HepG2 (cell line): ENCODE results near the gene TMEM63C. TPM values are rescaled to one million over a fixed set of nuclear protein-coding genes. Genes with fewer than 3 reads are reported as not detected.

ENCODE experiments used
- ATAC-seq: fragments of 200-7000 bp; cut with Tn5 transposase; 3 replicates; pipeline ENCODE4 v1.9.1; 2020; ENCODE audit warnings: mild to moderate bottlenecking, moderate library complexity
- BruUV-seq: library from RNA; stranded (reverse); fragments of 400-500 nt; replicated peaks from 2 replicates; lab custom pipeline; 2021; lab: Mats Ljungman, UMichigan
- CTCF ChIA-PET: fragments of 300-600 bp; formaldehyde crosslinking; extraction: SDS; loops from one replicate; lab custom pipeline; 2021; ENCODE audit warnings: low total read pairs, inconsistent platforms, low intra/inter-chr PET ratio; lab: Yijun Ruan, JAX
- POLR2A ChIA-PET: fragments of 350-600 bp; sonication (Branson Sonifier 250); formaldehyde crosslinking; loops from one replicate; lab custom pipeline; 2020; ENCODE audit warnings: antibody characterized with exemption, inconsistent platforms; lab: Yijun Ruan, JAX
- DNase-seq: peaks from one replicate; pipeline ENCODE4 v3.0.0-alpha.2; 2015; ENCODE audit warnings: low spot score
- FAIRE-seq: peaks from 3 replicates; lab custom pipeline; 2011; peaks lifted over from hg19 to GRCh38; lab: Jason Lieb, UNC
- H2AFZ ChIP-seq: one replicate; pipeline ENCODE4 v1.6.1; 2011; ENCODE audit warnings: low read length, inconsistent platforms
- H3K27ac ChIP-seq: fragments of 300-600 bp; 3 replicates; pipeline ENCODE4 v1.8.0; 2011; ENCODE audit warnings: mixed run types, mild to moderate bottlenecking, mixed read lengths, low read length, inconsistent platforms; ENCODE audit not compliant: insufficient read depth; ENCODE audit errors: extremely low read length
- H3K27me3 ChIP-seq, 2 experiments: fragments of 200-600 bp in 1 of 2; 2 replicates in 1 of 2; 3 replicates in 1 of 2; pipeline versions ENCODE4 v1.6.0 to v1.8.0; 2011; ENCODE audit warnings: low read length in 2 of 2, mild to moderate bottlenecking in 2 of 2, moderate library complexity in 2 of 2, inconsistent platforms in 1 of 2; ENCODE audit not compliant: insufficient read depth in 2 of 2, control insufficient read depth in 1 of 2
- H3K36me3 ChIP-seq, 2 experiments: fragments of 200-600 bp in 1 of 2; replicated peaks in 1 of 2; 2 replicates in 1 of 2; 3 replicates in 1 of 2; pipeline versions ENCODE4 v1.5.1 to v1.8.0; 2011; ENCODE audit warnings: low read length in 2 of 2, inconsistent platforms in 1 of 2; ENCODE audit not compliant: insufficient read depth in 2 of 2, control insufficient read depth in 1 of 2
- H3K4me1 ChIP-seq: 2 replicates; pipeline ENCODE4 v1.5.1; 2012; ENCODE audit warnings: low read length, inconsistent platforms; ENCODE audit not compliant: insufficient read depth
- H3K4me2 ChIP-seq: 2 replicates; pipeline ENCODE4 v1.6.0; 2011; ENCODE audit warnings: low read depth, low read length, inconsistent platforms
- H3K4me3 ChIP-seq, 3 experiments: fragments of 200-600 bp in 1 of 3; sonication (generic), shearing (Covaris generic) in 1 of 3; replicated peaks in 1 of 3; 2 replicates each; pipeline ENCODE4 v1.5.1; 2011 to 2016; ENCODE audit warnings: low read length in 3 of 3, inconsistent platforms in 2 of 3, low read depth in 2 of 3, mild to moderate bottlenecking in 2 of 3, control low read depth in 1 of 3, mixed read lengths in 1 of 3; ENCODE audit not compliant: insufficient read depth in 1 of 3
- H3K79me2 ChIP-seq: one replicate; pipeline ENCODE4 v1.6.1; 2011; ENCODE audit warnings: low read length, inconsistent platforms; ENCODE audit not compliant: insufficient read depth
- H3K9ac ChIP-seq: 2 replicates; pipeline ENCODE4 v1.6.0; 2011; ENCODE audit warnings: mild to moderate bottlenecking, low read depth, low read length, inconsistent platforms; ENCODE audit not compliant: insufficient read depth
- H3K9me3 ChIP-seq: 2 replicates; pipeline ENCODE4 v1.5.1; 2012; ENCODE audit warnings: mild to moderate bottlenecking, low read length
- H4K20me1 ChIP-seq: 2 replicates; pipeline ENCODE4 v1.6.0; 2011; ENCODE audit warnings: inconsistent platforms, mild to moderate bottlenecking, low read length, moderate library complexity; ENCODE audit not compliant: insufficient read depth
- ATF3 ChIP-seq: sonication (generic); formaldehyde crosslinking; IDR thresholded peaks from 2 replicates; pipeline ENCODE4 v1.4.0; 2020; ENCODE audit warnings: missing genetic modification reagents
- CHCHD3 ChIP-seq: sonication (generic); formaldehyde crosslinking; IDR thresholded peaks from 2 replicates; pipeline ENCODE4 v1.8.0; 2022; ENCODE audit warnings: mild to moderate bottlenecking, missing genetic modification reagents, moderate library complexity
- CSRNP1 ChIP-seq: sonication (generic); formaldehyde crosslinking; IDR thresholded peaks from 2 replicates; pipeline ENCODE4 v1.8.1; 2023; ENCODE audit warnings: mild to moderate bottlenecking, missing genetic modification reagents
- ELF4 ChIP-seq: sonication (generic); formaldehyde crosslinking; IDR thresholded peaks from 2 replicates; pipeline ENCODE4 v1.5.0; 2020; ENCODE audit warnings: missing genetic modification reagents, mild to moderate bottlenecking, moderate library complexity, borderline replicate concordance
- HMGA1 ChIP-seq: sonication (generic); formaldehyde crosslinking; conservative IDR thresholded peaks from 2 replicates; pipeline ENCODE4 v1.4.0; 2020; ENCODE audit warnings: missing genetic modification reagents
- PBX2 ChIP-seq: IDR thresholded peaks from 2 replicates; pipeline ENCODE4 v1.6.1; 2016; ENCODE audit warnings: control low read depth
- POLR2AphosphoS5 ChIP-seq: IDR thresholded peaks from 2 replicates; pipeline ENCODE4 v1.6.1; 2012; ENCODE audit warnings: low read depth, low read length
- RBAK ChIP-seq: sonication (generic); formaldehyde crosslinking; IDR thresholded peaks from 2 replicates; pipeline ENCODE4 v1.5.1; 2020; ENCODE audit warnings: mild to moderate bottlenecking, missing genetic modification reagents
- RFXANK ChIP-seq: IDR thresholded peaks from 2 replicates; pipeline ENCODE4 v1.6.1; 2016
- SAFB2 ChIP-seq: sonication (generic); formaldehyde crosslinking; IDR thresholded peaks from 2 replicates; pipeline ENCODE4 v1.5.1; 2020; ENCODE audit warnings: missing genetic modification reagents, low read depth, mild to moderate bottlenecking, borderline replicate concordance
- SMARCE1 ChIP-seq: fragments of 450-650 bp; IDR thresholded peaks from 2 replicates; pipeline ENCODE4 v1.6.1; 2017; ENCODE audit warnings: borderline replicate concordance
- TBX3 ChIP-seq: fragments of 450-650 bp; IDR thresholded peaks from 2 replicates; pipeline ENCODE4 v1.6.1; 2017; ENCODE audit warnings: antibody characterized with exemption, mild to moderate bottlenecking, inconsistent platforms, borderline replicate concordance
- ZBTB42 ChIP-seq: sonication (generic); formaldehyde crosslinking; IDR thresholded peaks from 2 replicates; pipeline ENCODE4 v1.5.0; 2020; ENCODE audit warnings: mild to moderate bottlenecking, missing genetic modification reagents
- WGBS: methylation state at CpG from one replicate; pipeline ENCODE4 v1.1.6; 2017; ENCODE audit warnings: low lambda C conversion rate; 5-methylcytosine and 5-hydroxymethylcytosine counted together
- in situ Hi-C: cut with HindIII; loops from 2 replicates; pipeline ENCODE4 v1.10.0; 2017; ENCODE audit warnings: low pct_unique_long_range_greater_than_20kb; ENCODE audit not compliant: extremely low pct_ligation_motif_present
- intact Hi-C: fragments of 100-400 bp; cut with micrococcal nuclease; formaldehyde crosslinking; loops from one replicate; pipeline ENCODE4 v1.10.0; 2022; ENCODE audit not compliant: unreplicated experiment
- polyA plus RNA-seq, 8 experiments: library from polyadenylated mRNA; depleted of rRNA in 3 of 8; stranded (reverse) in 7 of 8; unstranded in 1 of 8; fragments of >200 nt; fragmentation: Illumina TruSeq in 4 of 8; extraction: Trizol in 4 of 8; gene quantifications; 2 replicates each; pipeline versions ENCODE4 v1.2.1 to v1.2.3, GENCODE V29; 2011 to 2016; ENCODE audit warnings: low read depth in 4 of 8, missing spikeins in 1 of 8, mixed read lengths in 1 of 8; ENCODE audit not compliant: insufficient read depth in 1 of 8
- total RNA-seq, 5 experiments: library from RNA; depleted of rRNA; stranded (reverse); fragments of >200 nt; fragmentation: Illumina TruSeq; extraction: Trizol; gene quantifications; 2 replicates each; pipeline ENCODE4 v1.2.3, GENCODE V29; 2016; ENCODE audit warnings: low read depth in 1 of 5

TMEM63C gene
- total and polyA plus RNA-seq, 2 of the 13 experiments (the other 11 are each of a cell fraction or from before 2014, with no cell fraction given): 0.17 to 0.27 TPM

GRCh38 chr14:77265187-77265515 is 83.6 kb downstream of the TMEM63C start:
- peaks cover 10 to 60% of the 10 kb centered on the region in 2 experiments; a peak in 4 of 5 replicates for H3K27me3 ChIP-seq
- peaks cover 2% of the 10 kb centered on the region; the same call in 1 of the 2 replicates for H4K20me1 ChIP-seq
- intact Hi-C loops: no loop called here
- H3K4me2 ChIP-seq: no peak overlapping the region
- H2AFZ ChIP-seq: no peak overlapping the region
- H3K9me3 ChIP-seq: no peaks in the 10 kb centered on the region
- no peaks in the 10 kb centered on the region for H3K79me2 ChIP-seq
- WGBS: 0% methylated on average over 1 of the region's 2 CpGs
- ChIA-PET POLR2A (no interaction called here), CTCF (no interaction called here)
- in situ Hi-C loops: no loop called here
- no peaks in the 10 kb centered on the region for H3K4me1 ChIP-seq
- H3K27ac ChIP-seq: no peak overlapping the region
- BruUV-seq: no TSS peak
- no peak overlapping the region for H3K9ac ChIP-seq
- DNase-seq (no peak), FAIRE-seq (no peak), ATAC-seq (no peak)
- TF ChIP-seq PBX2 (CRISPR knock-in tag) (no peak), ATF3 (no peak), ZBTB42 (CRISPR knock-in tag) (no peak), SAFB2 (CRISPR knock-in tag) (no peak), RBAK (CRISPR knock-in tag) (no peak)
- H3K4me3 ChIP-seq: no peak overlapping the region
- H3K36me3 ChIP-seq: no peaks in the 10 kb centered on the region

GRCh38 chr14:77265561-77266335 is 84.2 kb downstream of the TMEM63C start:
- Histone ChIP-seq H4K20me1 (peaks cover 2% of the 10 kb centered on the region; the same call in 1 of the 2 replicates), H2AFZ (no peak overlapping the region), H3K27me3 (peaks cover 9 to 59% of the 10 kb centered on the region in 2 experiments; a peak in 4 of 5 replicates), H3K4me2 (no peak overlapping the region), H3K9ac (no peak overlapping the region), H3K36me3 (no peaks in the 10 kb centered on the region), H3K79me2 (no peaks in the 10 kb centered on the region), H3K27ac (no peak overlapping the region), H3K9me3 (no peaks in the 10 kb centered on the region), H3K4me3 (no peak overlapping the region), H3K4me1 (no peaks in the 10 kb centered on the region)
- no peak for DNase-seq
- CTCF ChIA-PET: no interaction called here
- WGBS: 30% methylated on average over 11 of the region's 16 CpGs
- in situ Hi-C loops: no loop called here
- POLR2A ChIA-PET: no interaction called here
- BruUV-seq: no TSS peak
- no peak for FAIRE-seq
- intact Hi-C loops: no loop called here
- no peak for ATAC-seq
- TF ChIP-seq TBX3 (no peak), CSRNP1 (CRISPR knock-in tag) (no peak), CHCHD3 (CRISPR knock-in tag) (no peak), SMARCE1 (no peak), RFXANK (CRISPR knock-in tag) (no peak), POLR2AphosphoS5 (no peak), ELF4 (no peak), HMGA1 (CRISPR knock-in tag) (no peak)
